PC-3 (cell line): ENCODE results near the gene B4GALT5.

Source experiments
- EZH2 ChIP-seq: fragments of 300-600 bp; sonication (generic); IDR thresholded peaks from one replicate; pipeline ENCODE4 v1.6.1; 2017; ENCODE audit warnings: antibody characterized with exemption, mild to moderate bottlenecking, low read length; ENCODE audit not compliant: unreplicated experiment
- EZH2phosphoT487 ChIP-seq: fragments of 300-600 bp; sonication (generic); IDR thresholded peaks from 2 replicates; pipeline ENCODE4 v1.6.1; 2018; ENCODE audit warnings: mild to moderate bottlenecking, antibody characterized with exemption, low read length, borderline replicate concordance
- TF ChIP-seq, protein P1 (sequence below): fragments of 300-600 bp; sonication (generic); conservative IDR thresholded peaks from 2 replicates; pipeline ENCODE4 v1.5.1; 2017; ENCODE audit warnings: antibody characterized with exemption, low read depth, mild to moderate bottlenecking, low read length

GRCh38 chr20:49601153-49601924, 112.3 kb downstream of the B4GALT5 start:
- TF ChIP-seq, protein P1, sequence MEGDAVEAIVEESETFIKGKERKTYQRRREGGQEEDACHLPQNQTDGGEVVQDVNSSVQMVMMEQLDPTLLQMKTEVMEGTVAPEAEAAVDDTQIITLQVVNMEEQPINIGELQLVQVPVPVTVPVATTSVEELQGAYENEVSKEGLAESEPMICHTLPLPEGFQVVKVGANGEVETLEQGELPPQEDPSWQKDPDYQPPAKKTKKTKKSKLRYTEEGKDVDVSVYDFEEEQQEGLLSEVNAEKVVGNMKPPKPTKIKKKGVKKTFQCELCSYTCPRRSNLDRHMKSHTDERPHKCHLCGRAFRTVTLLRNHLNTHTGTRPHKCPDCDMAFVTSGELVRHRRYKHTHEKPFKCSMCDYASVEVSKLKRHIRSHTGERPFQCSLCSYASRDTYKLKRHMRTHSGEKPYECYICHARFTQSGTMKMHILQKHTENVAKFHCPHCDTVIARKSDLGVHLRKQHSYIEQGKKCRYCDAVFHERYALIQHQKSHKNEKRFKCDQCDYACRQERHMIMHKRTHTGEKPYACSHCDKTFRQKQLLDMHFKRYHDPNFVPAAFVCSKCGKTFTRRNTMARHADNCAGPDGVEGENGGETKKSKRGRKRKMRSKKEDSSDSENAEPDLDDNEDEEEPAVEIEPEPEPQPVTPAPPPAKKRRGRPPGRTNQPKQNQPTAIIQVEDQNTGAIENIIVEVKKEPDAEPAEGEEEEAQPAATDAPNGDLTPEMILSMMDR, result no peak
- no peak for TF ChIP-seq EZH2
- TF ChIP-seq EZH2phosphoT487, result no peak
